Measurements from ENCODE around the gene PCBP4.

The PCBP4 gene

DNA sequence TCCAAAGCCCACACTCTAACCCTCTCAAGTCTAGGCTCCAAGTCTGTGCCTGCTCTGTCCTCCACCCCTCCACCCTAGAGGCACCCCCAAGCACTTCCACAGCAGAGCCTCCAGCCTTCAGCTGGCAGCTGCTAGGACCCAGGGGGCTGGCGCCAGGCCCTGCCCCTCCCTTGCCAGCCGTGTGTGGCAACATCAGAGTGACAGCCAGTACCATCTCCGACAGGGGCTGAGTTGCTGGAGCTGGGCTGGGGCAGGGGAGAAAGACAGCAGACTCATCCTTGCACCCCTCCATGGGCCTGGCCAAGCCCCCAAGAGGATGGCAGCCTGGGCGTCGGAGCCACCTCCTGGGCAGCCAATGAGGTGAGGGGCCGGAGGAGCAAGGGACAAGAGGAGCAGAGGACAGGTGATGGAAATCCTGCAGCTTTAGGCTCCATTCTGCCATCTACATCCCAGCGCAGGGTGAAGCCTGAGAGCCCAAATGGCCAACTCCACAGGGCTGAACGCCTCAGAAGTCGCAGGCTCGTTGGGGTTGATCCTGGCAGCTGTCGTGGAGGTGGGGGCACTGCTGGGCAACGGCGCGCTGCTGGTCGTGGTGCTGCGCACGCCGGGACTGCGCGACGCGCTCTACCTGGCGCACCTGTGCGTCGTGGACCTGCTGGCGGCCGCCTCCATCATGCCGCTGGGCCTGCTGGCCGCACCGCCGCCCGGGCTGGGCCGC lies 11.9 kb downstream of the PCBP4 start, which contains the start of gene GPR62:
GPR62 (plus strand) TSS at position 207 of the 718 bp plus-strand sequence; CDS start at position 479, 272 bp downstream.
- no peak for DNase-seq (ENCODE audit: low spot score)

DNA sequence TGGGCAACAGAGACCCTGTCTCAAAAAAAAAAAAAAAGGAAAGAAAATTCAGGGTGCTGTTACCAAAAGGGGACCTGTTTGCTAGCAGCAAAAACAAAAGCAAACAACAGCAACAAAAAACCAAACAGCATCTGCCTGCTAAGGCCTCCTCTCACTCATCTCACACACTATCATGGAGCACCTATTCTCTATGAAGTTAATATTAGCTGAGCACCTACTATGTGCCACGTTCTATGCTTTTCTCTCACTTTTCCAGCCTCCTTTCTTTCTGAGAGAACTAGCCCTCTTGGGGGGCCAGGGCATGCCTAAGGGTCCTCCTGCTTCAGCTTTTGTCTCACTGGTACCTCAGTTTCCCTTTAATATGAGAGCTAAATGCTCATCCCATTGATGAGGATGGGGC lies 12.5 kb downstream of the PCBP4 start:
- DNase-seq (ENCODE audit: low spot score) = no peak

DNA sequence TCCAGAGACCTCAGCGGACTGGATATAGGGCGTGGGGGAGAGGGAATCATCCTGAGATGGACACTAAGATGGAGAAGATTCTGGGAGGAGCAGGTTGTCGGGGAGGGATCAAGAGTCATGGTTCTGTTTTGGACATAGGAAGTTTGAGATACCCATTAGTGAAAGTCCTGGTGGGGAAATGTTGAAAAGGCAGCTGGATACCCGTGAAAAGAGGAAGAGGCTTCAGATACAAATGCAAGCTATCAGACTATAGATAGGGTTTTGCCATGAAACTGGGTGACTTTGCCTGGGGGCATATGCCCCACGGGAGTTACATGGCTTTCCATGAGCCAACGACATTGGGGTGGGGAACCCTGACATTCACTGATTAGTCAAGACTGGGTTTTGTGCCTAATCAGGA lies 13.1 kb downstream of the PCBP4 start:
- no peak for DNase-seq (ENCODE audit: low spot score)

DNA sequence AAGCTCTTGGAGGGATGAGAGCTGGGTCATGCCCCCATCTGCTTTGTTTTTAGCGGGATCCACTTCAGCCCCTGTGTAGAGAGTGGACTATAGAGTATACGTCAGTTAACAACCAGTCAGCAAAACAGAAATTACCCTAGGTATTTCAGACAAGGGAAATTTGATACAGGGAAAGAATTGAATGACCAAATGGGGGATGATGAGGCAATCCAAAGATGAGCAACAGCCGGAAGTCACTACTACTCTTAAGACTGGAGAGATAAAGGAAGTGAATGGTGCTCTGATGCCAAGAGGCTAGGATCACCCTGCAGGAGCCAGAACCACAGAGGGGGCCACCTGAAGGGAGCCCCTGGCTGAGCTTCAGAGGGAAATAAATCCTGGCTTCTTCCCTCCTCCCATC lies 13.8 kb downstream of the PCBP4 start:
- DNase-seq (ENCODE audit: low spot score) = no peak

DNA sequence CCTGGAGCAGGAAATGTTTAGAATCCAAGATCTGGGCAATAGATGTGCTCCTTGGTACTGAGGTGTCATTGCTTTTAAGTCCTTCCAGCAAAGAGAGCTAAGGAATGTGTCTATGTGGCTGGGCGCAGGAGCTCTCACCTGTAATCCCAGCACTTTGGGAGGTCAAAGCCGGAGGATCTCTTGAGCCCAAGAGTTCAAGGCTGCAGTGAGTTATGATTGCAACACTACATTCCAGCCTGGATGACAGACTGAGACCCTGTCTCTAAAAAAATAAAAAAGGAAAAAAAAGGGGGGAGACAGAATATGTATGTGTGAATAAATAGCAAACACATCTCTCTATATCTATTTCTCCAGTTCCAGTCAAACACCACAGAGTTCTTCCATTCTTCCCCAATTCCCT lies 16.4 kb downstream of the PCBP4 start:
- no peak for DNase-seq (ENCODE audit: low spot score)

DNA sequence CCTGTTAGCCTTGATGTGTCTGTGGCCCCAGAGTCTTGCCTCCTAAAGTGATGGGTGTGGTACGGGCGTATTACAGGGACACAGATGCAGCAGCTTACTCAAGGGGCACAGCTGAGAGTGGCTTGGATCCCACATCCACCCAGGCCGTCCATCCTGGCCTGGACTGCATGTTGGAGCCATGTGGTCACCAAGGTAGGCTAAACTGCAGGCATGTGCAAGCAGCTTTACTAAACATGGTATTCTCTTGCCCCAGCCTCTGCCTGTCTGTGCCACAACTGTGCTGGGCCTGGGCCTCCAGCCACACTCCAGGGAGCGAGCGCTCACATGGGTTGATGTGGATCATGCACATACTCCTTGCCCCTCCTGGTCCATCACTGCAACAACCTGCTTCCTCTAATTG lies 18.1 kb downstream of the PCBP4 start:
- DNase-seq (ENCODE audit: low spot score) = no peak

DNA sequence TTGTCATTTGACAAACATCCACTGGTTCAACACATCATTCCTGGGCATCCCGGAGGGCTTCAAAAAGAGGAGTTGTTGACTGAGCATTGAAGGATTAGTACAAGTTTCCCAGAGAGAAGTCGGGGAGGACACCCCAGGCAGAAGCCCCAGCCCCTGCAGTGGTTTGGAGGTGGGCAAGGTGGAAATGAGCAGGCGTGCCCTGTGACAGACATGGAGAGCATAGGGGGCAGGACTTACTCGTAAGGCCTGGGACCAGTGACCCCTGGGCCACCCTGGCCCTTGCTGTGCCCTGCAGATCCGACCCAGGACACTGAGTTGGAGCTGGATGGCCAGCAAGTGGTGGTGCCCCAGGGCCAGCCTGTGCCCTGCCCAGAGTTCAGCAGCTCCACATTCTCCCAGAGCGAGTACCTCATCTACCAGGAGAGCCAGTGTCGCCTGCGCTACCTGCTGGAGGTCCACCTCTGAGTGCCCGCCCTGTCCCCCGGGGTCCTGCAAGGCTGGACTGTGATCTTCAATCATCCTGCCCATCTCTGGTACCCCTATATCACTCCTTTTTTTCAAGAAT lies 19.2 kb downstream of the PCBP4 start:
- no peak for DNase-seq (ENCODE audit: low spot score)

DNA sequence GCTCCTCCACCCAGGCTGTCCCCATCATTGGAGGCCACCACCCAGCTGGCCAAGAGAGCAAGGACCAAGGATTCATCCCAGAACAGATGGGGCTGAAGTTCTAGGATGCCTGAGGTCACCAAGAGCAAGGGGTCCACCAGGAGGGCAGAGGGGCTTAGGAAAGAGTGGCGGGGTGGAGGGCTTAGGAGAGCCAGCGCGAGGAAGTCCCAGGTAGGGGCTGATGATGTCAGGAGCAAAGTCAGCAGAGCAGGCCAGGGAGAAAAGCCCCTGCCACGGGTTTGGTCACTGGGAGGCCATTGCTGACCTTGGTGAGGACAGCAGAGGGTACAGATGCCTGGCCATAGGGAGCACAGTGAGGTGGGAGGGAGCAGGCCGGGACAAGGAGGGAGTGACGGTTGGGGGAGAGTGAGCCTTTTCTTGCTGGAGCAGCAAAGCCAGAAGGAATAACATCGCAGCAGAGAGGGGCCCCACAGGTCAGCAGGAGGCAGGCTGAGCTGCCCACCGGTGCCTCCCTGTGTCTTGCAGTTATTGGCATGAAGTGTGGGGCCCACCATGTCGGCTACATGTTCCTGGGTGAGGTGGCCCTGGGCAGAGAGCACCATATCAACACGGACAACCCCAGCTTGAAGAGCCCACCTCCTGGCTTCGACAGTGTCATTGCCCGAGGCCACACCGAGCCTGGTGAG lies 19.9 kb downstream of the PCBP4 start:
- DNase-seq (ENCODE audit: low spot score) = no peak

DNA sequence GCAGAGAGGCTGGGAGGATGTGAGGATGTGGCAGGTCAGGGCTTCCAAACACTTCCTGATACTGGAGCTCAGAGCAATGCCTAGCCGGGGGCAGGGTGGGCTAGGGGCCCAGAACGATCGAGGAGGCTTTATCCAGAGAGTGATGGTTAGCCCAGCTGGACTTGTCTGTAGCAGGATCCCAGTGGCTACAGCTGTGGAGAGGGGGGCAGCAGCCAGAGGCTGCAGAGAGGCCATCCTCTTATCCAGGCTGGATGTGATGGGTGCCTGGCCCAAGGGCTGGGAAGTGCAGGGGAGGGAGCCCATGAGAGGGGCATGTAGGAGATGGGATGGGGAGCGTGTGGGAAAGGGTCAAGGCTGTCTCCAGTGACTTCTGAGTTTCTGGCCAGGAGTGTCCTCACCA lies 20.5 kb downstream of the PCBP4 start:
- DNase-seq (ENCODE audit: low spot score) = no peak

DNA sequence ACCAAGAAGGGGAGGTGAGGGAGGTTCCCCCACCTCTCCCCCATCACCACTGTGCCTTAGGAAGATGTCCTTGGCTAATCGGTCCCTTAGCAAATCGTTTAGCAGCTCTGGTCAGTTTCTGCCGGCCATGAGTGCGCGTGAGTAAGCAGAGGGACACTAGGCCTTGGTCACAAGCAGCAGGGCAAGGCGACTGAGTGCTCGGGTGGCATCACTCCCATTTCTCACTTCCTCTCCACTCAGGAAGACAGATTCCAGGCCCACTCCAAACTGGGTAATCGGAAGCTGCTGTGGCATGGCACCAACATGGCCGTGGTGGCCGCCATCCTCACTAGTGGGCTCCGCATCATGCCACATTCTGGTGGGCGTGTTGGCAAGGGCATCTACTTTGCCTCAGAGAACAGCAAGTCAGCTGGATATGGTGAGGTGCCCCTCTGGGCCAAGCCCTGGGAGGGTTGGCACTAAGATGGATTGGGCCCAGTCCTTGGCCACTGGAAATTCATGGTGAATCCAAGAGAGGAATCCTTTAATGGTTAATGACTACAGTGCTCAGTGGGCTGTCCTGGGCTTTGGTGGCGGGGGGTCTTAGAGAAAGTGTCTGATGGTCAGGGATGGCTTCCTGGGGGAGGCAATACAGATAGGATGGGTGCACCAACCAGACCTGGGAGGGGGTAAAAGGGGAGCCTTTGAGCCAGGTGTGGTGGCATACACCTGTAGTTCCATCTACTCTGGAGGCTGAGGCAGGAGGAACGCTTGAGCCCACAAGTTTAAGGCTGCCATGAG lies 21.1 kb downstream of the PCBP4 start:
- DNase-seq (ENCODE audit: low spot score) = no peak

DNA sequence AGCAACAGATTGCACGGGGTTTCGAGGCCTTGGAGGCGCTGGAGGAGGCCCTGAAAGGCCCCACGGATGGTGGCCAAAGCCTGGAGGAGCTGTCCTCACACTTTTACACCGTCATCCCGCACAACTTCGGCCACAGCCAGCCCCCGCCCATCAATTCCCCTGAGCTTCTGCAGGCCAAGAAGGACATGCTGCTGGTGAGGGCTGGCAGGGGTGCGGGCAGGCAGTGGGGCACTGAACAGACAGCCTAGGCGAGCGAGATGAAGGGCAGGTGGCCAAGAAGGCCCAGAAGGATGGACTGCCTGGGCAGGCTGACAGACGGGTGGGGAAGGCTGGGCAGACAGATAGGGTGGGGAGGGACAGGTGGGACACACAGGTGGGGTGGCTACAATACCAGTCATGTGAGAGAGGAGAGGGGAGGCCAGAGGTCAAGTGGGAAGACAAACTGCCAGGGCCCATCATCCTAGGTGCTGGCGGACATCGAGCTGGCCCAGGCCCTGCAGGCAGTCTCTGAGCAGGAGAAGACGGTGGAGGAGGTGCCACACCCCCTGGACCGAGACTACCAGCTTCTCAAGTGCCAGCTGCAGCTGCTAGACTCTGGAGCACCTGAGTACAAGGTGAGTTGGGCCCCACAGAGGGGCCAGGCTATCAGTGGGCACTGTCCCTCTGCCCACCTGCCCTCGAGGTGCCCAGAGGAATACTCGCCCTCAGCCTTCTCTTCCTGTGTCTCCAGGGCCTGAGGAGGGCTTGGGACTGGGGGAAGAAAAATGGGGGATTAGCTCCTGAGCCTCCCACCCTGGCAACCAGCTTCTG lies 22.0 kb downstream of the PCBP4 start:
- no peak for DNase-seq (ENCODE audit: low spot score)

DNA sequence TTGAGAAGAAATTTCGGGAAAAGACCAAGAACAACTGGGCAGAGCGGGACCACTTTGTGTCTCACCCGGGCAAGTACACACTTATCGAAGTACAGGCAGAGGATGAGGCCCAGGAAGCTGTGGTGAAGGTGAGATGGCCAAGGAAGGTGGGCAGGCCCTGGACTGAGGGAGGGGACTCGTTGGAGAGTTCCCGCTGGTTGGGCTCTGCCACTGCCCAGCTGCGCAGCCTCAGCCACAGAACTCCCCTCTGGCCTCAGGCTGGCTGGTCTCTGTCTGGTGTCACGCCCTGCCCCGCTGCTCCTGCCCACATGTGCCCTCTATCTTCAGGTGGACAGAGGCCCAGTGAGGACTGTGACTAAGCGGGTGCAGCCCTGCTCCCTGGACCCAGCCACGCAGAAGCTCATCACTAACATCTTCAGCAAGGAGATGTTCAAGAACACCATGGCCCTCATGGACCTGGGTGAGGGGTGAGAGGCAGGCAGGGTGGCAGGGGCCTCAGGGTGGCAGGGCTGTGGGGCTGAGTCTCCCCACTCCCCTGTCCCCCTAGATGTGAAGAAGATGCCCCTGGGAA lies 22.7 kb downstream of the PCBP4 start:
- no peak for DNase-seq (ENCODE audit: low spot score)

DNA sequence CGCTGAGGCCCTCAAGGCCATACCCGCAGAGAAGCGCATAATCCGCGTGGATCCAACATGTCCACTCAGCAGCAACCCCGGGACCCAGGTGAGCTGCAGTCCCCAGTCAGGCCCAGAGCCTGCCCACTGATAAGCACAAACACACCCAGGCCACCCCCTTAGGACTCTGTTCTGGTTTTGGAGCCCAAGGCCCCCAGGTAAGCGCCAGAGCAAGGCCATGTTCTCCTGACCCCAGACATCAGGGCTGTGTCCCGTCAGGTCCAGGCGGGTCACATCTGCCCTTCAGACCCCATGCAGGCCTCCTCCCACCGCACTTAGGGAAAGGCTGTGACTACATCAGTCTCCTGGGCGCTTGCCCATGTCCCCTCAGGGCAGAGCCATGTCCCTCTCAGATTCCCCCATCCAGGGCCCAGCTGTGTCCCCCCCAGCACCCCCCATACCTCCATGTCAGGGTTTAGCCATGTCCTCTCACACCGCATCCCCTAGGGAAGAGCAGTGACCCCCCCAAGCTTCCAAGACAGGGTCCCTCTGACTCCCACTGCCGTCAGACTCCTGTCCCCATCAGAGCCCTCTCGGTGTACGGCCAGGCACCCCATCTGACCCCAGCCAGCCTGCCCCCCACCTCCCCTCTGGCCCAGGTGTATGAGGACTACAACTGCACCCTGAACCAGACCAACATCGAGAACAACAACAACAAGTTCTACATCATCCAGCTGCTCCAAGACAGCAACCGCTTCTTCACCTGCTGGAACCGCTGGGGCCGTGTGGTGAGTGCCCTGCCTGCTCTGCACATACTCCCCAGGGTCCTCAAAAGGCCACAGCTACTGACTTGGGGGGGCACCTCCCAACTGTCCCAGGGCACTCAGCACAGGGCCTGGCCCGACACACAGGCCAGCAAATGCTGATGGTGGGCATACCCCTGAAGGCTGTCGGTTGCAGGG lies 23.5 kb downstream of the PCBP4 start:
- no peak for DNase-seq (ENCODE audit: low spot score)

DNA sequence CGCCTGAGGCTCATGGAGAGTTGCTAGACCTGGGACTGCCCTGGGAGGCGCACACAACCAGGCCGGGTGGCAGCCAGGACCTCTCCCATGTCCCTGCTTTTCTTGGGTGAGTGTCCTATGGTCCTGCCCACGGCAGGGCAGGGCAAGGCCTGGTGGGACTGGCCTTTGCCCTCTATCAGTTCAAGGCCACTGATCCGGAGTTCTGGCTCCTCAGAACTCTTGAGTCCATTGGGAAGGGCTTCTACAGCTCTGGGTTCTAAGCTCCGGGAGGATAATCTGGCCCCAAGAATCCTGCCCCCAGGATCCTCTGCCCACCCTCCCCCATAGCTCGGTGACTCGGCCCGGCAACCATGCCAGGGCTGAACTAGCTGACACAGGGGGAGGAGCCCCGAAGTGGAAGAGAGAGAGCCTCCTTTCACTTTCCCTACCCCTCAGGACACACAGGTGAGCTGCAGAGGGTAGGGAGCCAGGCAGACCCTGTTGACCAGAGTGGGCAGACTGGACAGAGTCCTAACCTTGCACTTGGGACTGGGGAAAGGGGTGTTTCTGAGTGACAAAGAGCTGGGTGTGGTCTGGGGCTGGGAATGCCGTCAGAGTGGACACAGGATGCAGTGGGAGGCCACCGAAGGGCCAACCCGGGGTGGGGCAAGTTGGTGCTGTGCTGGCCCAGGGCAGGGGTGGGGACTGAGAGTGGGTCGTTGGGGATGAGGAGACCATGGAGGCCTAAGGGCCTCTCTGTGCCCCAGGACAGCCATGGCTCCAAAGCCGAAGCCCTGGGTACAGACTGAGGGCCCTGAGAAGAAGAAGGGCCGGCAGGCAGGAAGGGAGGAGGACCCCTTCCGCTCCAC lies 24.4 kb downstream of the PCBP4 start:
- peak; percentile 20 for DNase-seq (ENCODE audit: low spot score)

DNA sequence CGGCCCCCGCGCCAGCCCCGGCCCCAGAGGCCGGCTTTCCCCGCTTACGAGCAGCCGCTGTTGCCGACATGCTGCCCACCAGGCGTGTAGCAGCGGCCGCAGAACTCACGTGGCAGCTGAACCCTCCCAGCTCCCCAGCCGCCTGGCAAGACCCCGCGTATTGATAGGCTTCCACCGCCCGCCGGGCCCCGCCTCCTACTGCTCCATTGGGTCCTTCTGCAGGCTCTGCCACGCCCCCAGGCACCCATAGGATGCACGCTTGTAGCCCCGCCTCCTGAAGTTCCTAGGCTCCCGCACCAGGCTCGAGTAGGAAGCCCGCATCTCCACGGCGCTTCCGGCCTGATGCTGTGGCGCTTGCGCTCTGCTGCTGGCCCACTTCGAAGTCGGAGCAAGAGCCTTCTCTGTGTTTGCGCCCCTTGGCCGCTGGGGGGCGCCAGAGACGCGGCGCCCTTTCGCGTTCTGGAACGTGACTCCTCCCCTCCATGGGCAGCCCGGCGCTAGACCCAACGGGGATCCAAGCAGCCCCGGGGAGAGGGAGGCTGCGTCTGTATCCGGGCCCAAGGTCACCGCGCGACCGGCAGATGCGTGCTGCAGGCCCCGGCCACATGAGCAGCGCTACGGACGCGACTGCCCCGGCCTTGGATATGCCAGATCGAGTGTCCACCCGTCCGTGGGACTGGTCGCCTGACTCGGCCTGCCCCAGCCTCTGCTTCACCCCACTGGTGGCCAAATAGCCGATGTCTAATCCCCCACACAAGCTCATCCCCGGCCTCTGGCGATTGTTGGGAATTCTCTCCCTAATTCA lies 25.3 kb downstream of the PCBP4 start, which contains the start of the genes PARP3 and RRP9:
PARP3 (plus strand) TSS at position 566 of the 805 bp plus-strand sequence. CDS start 993 bp downstream, outside the sequence.
RRP9 (minus strand) TSS at position 107 of the 805 bp plus-strand sequence; CDS start at position 70, 37 bp downstream.
- peak; percentile 98 for DNase-seq (ENCODE audit: low spot score)

DNA sequence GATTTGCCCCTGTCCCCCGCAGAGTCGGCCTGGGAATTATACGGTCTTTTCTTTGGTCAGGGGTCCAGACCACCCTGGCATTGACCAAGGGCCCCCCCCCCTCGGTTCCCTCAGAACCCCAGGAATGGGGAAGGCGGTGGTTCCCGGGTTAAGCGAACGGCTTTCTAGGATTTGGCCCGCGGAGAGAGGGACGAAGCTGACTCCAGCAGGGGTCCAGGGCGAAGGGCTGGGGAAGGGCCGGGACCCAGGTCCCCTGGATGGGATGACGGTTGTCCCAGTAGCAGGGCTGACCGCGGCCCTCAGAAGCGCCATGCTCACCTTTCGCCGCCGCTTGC lies 25.8 kb downstream of the PCBP4 start:
- DNase-seq (ENCODE audit: low spot score) = no peak

DNA sequence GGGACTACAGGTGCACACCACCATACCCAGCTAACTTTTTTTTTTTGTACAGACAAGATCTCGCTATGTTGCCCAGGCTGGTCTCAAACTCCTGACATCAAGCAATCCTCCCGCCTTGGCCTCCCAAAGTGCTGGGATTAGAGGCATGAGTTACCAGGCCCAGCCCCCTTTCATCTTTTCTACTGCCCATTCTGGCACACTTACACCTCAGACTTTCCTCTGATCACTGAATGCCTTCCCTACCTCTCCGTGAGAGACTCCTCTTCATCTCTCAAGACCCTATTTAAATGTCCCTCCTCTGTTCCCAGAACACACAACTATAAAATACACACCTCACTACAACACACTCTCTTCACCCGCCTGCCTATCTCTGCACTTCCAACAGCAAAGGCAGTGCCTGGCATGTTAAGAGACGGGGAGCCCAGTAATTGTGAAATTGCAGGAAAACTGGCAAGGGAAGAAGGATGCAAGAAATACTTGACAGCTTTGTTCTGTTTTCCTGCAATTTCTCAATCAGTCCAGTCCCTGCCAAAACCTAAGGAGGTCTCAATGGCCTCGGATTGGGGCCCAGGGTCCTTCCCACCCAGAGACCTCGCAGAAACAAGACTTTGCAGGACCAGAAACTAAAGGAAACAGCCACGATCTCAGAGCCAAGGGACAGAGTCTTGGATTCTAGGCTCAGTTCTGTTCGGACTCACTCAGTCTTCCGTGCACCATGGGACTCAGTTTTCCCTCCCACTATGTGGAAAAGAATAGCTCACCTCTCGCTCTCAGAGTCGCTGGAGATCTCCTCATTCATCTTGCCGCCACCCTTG lies 26.4 kb downstream of the PCBP4 start:
- DNase-seq (ENCODE audit: low spot score) = no peak
